NCI-H82 (cell line): ENCODE results near the gene DACT2.
"Not testable (repeated sequence)": the region's sequence is repeated elsewhere in the genome, so short reads cannot be mapped to it uniquely, and the experiment has no call there.

Experiments used
- DNase-seq: peaks from one replicate; lab custom pipeline; 2025; lab: John Stamatoyannopoulos, UW

DACT2 gene

DNA sequence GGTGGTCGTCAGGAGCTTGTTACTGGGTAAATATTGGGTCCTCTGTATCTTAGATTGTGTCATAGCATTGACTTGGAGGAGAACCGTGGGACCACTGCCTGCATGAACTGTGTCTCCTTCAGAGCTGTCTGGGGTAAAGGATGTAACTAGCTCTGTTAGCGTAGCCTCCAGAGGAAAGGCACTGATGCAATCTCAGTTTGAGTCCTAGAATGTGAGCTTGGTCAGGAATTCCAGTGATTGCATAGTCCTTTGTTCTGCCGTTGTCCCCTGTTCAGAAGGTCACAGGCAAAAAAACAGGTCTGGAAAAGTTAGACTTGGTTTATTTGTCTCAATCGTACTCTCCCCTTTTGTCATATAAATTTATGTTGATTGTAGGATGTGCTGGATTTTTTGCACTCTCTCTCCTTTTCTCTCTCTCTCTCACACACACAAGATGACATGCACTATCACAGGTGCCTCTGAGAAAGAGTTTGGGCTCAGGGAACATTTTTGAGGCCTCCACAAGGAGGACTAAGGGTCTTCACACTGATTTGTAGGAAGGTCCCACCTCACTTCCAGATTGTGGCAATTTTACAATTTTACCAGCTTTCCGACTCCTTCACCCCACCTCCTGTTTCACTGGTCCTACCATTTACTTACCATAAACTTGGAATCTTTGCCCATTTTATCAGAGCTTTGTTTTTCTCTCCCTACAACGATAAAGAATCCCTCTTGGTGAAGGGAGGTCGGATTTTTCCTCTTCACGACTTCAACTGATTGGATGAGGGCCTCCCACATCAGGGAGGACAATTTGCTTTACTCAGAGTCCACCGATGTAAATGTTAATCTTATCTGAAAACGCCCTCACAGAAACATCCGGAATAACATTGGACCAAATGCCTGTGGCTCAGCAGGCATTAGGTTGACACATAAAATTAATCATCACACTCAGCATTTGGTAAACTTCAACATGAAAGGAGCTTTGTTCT, 7.0 kb upstream of the DACT2 start:
- no peak for DNase-seq

DNA sequence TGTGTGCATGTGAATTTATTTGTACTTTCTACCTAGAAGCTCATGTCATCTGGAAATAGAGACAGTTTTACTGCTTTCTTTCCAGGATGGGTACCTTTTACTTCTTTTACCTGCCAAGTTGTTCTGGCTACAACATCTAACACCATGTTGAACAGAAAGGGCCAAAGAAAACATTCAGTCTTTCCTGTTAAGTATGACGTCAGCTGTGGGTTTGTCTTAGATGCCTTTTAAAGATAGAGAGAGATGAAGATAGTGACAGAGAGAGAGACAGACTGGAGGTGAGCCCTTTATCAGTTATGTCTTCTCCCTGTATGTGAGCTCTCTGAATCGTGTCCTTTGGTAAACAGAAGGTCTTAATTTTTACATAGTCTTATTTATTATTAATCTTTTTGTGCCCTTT, 3.4 kb upstream of the DACT2 start:
- DNase-seq, result no peak

DNA sequence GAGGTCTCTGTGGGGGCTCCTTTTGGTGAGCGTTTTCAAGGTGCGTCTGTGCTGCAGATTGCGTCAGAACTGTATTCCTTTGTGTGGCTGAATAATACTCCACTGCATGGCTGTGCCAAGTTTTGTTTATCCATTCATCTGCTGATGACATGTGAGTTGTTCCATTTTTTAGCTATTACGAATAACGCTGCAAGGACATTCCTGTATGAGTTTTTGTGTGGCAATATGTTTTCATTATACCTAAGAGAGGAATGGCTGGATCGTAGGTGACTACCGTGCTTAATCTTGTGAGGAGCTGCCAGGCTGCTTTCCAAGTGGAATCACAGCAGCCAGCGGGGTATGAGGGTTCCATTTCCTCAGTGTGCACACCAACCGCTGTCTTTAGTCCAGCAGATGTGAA, 1.1 kb upstream of the DACT2 start:
- no peak for DNase-seq

DNA sequence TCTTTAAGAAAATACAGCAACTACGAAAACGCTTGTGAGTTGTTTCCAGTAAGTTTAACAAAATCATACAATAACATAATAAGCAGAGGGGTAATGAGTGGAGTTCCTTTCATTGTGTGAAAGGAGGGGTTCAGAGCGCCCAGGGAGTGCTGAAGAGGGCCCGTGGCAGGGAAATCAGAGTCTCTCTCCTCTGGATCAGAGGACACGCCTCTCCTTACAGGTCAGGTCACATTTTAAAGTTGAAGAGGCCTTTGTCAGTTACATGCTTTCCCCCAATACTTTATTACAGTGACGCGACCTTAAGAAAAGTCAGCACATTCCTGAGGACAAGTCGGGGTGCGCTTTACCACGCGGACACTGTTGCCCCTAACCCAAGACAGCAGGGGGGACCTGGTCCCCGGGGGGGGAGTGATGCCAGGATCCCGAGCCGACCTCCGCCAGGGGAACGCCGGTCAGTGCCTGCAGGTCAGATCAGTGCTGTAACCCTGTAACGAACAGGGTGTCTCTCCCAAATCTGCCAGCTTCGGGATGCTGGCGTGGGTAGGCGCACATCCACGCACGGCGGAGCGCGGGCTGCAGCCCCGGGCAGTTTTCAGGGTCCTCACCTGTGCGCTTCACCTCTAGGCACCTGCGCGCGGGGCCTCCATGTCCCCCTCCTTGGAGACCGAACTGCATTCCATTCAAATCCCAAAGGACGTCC, 848 bp downstream of the DACT2 start:
- DNase-seq, result no peak

DNA sequence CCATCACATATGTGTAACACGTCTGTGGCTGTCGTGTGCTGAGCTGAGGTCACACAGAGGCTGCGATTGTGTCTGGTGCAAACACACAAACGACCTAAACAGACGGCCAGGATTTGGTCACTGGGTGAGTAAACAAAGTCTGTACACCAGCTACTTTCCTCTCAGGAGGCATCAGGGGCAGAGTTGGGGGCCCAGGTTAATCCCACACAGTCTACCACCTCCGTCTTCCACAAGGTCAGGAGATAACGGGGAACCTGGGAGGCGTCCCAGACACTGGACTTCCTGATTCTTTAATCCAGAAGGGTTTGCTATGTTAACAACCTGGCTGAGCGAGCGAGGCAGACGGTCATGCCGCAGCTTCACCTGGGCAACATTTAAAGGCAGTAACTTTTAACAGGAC, 1.5 kb downstream of the DACT2 start:
- DNase-seq, result no peak

DNA sequence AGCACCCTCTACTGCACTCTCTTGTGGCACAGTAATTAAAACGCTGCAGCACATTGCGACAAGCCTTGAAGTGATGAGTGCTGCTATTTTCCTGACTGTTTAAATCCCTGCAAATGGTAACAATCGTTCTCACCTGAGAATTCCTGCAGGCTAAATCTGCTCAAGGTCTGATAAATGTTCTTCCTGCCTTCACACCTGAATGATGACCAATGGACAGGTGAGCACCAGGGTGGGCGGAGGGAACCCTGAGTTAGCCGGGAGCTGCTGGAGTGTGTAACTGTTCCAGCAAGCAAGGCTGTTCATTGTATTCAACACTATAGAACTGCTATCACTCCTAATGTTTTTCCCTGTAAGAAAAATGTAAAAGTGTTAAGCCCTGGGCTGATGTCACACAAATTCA, 4.0 kb downstream of the DACT2 start:
- no peak for DNase-seq

DNA sequence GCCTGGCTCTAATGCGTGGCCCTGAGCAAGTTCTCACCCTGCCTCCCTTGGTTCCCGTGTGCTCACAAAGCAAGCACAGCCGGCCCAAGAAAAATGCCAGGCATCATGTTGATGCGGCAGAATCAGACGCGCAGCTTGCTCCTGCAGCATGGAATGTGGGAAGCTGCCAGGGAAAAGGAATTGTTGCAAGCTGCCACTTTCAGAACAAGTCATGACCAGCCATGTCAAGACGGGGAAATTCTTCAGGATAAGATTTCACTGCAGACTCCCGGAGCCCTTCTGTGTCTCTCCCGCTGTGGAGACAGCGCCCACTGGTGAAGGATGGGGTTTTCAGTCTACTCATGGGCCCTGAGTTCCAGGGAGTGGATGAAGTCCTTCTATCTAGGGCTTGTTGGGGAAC, 4.6 kb downstream of the DACT2 start:
- DNase-seq, result no peak

DNA sequence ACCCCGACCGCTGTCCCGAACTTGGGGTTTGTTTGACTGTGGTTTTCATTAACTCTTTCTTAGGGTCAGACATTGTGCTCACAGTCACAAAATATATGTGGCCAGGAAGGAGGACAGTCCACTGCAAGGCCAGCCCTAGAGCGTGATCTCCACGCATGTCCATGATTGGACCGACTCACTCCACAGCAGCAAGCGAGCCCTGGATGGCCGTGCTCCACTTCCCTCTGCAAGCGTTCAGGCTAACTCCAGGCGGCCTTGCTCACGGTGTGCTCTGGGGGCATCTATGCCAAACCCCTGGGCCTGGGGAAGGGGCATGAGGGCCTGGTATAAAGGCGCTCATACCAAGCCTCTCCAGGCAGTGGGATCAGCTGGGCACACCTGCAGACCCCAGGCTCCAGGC, 5.6 kb downstream of the DACT2 start:
- no peak for DNase-seq

DNA sequence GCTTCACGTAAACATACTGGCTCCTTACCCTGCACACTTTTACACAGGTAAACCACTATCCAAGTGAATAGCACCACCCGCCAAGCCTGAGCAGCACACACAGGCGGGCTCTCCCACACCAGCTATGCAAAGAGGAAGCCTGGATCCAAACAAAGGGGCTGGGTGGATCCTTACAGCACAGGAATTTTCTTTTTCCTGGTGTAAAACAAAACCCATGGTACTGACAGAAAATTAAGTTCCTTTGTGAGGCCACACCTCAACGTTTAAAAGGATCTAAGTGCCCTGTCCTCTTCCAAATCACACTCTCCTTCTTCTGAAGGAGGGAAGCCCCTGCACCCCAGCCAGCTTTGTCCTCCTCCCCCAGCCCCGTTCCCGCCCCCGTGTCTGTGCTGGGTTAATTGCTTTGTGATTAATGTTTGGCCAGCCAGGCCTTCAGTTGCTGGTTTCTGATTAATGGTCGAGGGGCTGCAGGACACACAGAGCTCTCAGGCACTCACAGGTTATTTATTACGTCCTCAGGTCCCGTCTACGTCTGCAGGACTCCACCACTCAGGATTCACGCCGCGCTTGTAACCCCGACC, 6.1 kb downstream of the DACT2 start:
- DNase-seq, result no peak

DNA sequence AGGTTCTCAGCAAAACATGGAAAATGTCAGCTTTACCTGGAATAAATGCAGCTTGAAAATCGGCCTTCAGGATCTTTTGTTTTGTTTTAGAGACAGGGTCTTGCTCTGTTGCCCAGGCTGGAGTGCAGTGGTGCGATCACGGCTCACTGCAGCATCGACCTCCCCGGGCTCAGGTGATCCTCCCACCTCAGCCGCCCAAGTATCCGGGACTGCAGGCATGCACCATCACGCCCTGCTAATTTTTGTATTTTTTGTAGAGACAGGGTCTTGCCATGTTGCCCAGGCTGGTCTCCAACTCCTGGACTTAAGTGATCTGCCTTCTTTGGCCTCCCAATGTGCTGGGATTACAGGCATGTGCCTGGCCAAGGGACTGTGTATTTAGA, 7.5 kb downstream of the DACT2 start:
- not testable (repeated sequence) for DNase-seq

DNA sequence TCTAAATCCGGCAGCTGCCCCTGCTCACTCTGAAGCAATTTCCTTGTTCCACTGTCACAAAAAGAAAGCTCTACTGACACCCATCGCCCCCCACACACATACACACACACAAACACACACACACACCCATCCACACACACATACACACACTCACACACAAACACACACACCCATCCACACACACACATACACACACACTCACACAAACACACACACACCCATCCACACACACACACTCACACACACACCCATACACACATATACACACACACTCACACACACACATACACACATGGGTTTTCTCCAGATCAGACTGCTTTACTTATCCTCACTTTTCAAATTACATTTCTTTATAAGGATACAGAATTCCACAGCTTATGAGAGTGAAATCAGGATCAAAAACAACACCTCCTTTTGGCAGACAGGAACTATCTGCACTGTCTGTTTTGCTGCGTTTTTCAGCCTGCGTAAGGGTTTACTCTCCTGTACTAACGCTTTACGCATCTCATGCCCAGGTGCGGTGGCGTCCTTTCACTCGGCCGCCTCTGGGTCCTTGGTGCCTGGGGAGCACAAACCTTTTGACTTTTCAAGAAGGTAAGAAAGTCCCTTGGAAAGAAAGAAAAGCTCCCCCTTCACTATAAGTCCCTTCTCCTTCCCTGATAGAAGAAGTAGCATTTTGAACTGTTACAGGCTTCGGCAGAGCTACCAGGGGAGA, 8.0 kb downstream of the DACT2 start:
- DNase-seq, result no peak

DNA sequence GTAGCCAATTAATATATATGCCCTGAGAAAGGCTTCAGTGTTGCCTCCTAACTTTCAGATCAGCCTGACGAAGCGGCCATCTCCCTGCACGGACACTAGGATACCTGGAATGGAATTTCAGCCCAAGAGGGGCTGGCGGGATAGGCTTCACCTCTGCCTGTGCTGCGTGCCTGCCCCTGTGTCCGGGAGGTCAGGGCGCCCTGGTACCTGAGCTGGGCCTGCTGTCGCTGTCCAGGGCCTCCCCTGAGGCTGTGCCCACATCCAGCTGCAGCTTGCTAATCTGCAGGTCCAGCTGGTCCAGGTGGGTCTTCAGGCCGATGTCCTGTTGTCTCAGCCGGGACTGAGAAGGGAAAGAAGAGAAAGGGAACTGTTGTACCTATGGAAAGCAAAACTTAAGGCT, 8.6 kb downstream of the DACT2 start:
- no peak for DNase-seq

DNA sequence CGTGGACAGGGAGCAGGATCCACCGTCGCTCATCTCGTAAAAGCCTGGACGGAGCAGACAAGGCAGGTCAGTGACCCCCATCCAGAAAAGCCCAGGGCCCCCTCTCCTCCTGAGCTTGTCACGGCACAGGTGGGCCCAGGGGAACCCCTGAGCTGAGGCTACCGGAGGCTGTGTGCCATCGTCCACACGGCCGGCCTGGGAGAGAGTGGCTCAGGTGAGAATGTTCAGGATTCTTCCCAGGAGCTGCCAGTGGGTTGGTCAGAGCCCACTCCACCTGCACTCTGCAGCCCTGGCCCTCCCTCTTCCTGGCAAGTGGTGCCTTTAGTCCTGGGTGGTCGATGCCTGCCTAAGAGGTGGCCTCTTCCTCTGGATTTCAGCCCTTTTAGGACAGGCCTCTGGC, 9.2 kb downstream of the DACT2 start:
- no peak for DNase-seq

DNA sequence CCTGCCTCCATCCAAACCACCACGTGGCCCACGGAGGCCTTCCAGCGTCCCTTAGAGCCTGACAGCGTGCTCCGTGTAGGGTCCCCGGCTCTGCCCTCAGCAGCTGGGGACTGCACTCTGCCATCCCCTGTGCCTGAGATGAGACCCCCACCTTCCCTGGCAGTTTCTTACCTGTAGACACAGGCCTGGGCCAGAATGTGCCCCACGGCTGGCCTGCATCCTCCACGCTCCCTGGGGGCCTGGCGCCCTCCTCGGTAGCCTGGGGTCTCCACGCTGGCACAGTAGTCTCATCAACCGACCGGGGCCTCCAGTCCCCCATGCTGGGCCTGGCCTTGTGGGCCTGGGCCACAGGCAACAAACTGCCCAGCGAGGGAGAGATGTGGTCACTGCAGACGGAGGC, 9.6 kb downstream of the DACT2 start:
- DNase-seq, result no peak

DNA sequence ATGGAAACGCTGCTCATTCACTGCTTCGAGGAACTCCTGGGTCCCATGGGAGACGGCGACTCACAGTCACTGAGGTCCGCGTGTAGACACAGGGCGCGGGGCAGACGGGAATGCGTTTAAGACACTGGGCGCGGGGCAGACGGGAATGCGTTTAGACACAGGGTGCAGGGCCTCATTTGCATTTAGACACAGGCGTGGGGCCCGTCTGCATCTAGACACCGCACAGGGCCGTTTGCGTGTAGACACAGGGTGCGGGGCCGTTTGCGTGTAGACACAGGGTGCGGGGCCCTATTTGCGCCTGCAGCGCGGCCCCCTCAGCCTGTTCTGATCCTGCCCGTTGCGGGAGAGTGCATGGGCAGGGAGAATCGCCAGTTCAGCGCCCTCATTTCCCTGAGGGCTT, 10.4 kb downstream of the DACT2 start:
- no peak for DNase-seq

DNA sequence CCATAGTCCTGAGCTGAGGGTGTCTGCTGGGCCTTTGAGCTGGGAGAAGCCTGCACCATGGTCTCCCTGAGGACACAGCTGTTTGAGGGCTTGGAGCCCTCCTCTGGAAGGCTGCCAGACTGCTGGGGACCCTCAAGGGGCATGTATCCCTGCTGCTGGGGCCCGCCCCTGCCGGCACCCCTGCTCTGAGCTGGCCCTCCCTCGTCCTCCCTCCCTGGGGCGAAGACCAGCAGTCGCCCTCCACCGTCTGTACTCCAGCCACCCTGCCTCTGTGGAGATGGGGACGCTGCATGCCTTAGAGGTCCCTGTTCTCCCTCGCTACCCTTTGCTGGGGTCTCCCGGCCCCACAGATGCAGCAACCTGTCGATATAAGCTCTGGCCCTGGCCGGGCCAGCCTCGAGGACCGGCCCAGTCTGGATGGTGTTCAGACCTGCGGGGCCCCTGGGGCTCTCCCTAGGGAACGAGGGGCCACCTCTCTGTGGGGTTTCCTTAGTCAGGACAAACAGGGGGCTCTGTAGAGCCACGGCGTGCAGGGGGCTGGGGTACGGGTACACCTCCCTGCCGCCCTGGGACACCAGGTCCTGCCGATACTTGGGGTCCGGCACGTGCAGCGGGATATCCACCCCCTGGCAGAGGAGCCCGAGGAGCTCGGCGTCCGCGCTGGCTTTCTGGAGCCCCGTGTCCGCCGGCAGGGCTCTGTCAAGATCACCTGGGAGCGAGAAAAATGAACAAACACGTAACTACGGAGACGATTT, 11.0 kb downstream of the DACT2 start:
- DNase-seq, result no peak

DNA sequence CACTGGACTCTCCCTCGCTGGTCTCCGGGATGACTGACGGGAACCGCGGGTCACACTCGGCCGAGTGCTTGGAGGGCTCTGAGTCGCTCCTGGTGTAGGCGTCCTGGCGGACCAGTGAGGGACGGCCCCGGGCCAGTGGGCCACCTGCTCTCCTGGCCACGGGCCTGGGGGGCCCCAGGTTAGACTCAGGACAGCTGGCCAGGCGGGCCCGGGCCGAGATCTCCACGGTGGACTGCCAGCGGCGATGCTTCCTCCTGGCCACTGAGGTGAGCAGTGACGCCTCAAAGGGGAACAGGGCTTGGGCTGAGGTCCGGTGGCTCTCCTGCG, 11.9 kb downstream of the DACT2 start:
- DNase-seq, result no peak

DNA sequence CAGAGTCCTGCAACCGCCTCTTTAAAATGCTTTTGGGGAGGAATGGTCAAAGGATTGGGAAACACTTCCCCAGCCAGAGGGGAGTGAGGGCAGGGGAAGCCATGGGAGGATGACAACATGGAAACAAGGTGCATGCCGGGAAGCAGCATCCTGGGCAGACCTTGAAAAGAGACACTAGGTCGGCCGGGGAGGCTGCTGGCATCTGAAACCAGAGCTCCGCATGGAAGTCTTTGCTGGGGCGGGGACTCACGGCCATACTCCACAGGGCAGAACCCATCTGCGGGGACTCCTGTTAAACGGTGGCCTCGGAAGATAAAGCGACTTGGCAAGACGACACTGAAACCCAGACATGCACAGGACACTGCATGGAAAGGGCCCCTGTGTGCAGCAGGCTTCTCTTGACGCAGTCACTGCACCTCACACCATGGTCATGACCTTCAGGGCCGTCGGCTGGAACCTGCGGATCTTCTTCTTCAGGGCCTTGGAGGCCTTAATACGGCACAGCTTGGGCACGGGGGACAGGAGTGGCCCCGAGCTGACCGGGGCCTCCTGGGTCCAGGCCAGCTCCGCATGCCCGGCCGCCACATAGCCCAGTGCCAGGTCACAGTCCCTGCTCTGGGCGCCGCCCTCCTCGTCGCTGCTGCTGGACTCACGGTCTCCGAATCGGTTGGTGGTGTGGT, 12.4 kb downstream of the DACT2 start:
- DNase-seq, result no peak

DNA sequence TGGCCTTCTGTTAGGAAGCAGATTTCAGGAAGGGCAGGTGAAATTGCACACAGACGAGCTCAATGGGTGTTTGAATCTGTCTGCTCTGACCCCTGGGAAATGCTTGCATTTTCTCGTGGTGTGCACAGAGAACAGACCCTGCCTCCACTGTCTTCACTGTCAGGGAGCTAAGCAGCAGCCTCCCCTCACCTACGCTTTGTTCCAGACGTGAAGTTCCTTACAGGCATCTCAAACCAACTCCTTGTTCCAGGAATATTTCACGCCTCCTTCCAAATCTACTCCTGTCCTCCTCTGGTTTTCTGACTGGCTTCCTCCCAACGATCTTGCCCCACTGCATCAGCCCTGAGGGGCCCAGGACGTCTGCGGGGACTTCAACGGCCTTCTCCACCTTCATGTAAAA, 13.7 kb downstream of the DACT2 start:
- DNase-seq, result no peak

DNA sequence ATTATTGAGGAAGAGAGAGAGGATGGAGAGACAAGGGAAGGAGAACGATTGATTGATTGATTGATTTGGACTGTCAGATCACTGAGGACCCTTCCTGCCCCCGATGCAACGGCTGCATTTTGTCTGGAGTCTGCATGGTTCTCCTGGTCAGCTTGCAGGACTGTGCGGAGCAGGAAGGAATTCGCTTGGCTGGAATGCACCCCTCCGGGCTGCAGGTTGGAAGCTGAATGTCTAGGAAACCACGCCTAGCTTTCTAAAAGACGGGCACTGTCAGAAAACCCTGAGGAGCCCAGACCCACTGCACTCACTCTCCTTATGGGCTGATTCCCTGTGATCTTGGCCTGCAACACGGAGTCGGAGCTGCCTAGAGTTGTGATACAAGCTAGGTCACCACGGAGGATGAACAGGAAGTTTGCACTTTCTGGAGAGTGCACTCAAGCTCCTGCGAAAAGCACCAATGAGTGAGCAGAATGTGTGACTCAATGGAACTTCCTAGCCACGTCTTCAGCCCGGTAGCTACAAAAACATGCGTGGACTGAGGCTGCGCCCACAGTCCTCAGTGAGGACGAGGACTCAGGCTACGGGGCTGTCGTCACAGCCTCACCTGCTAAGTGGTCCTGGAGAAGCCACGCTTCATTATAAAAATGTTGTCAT, 14.4 kb downstream of the DACT2 start:
- DNase-seq, result no peak

DNA sequence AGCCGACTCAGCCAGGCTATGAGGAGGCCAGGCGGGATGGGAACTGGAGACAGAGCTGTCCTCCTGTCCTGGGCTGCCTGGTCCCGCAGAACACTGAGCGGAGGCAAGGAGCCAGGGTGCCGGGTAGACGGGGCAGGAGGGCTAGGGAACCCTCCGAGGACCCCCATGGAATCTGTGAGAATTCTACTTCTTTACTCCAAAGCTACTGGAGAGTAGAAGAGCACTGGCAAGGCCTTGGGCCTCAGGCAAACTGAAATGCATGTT, 14.9 kb downstream of the DACT2 start:
- no peak for DNase-seq
